GM21528 (cell line): Measurements from ENCODE around the gene DNAJC25.
"Not testable (repeated sequence)": the region's sequence is repeated elsewhere in the genome, so short reads cannot be mapped to it uniquely, and the experiment has no call there.

Source experiments
- ATAC-seq: cut with Tn5 transposase; IDR thresholded peaks from one replicate; pipeline ENCODE4 v1.9.1; 2021; ENCODE audit warnings: mild to moderate bottlenecking, moderate library complexity; ENCODE audit not compliant: unreplicated experiment, low FRiP score

The DNAJC25 gene

DNA sequence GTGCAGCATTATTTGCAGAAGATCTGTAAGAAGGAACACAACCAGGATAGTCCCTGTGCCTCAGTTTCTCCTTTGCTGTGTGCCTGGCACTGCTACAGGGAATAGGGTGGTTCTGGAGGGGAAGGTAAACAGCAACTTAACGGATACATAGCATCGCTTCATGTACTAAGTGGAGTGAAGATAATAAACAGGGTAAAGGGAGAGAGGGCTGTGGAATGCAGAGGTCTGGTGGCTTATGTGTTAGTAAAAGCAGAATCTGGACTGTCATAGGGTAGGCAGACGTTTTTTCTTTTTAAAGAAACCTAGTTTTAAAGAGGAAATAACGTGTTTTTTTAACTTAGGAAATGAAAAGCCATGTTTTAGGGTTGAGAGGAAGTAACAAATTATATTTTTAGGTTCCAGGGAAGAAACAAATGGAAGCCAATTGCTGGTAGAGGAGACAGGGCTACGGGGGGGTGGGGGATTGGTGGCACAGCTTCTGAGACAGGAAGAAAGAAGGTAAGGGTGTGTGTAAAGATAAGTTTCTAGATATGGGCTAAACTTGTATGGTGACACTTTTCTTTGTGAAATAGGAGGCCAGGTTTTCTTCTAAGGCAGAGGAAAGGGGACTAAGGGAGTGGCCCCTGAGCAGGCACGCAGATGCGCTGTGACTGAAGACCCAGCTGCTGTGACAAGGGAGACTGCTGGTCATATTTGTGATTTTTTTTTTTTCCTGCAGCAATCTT lies 31.6 kb downstream of the DNAJC25 start:
- no peak for ATAC-seq

DNA sequence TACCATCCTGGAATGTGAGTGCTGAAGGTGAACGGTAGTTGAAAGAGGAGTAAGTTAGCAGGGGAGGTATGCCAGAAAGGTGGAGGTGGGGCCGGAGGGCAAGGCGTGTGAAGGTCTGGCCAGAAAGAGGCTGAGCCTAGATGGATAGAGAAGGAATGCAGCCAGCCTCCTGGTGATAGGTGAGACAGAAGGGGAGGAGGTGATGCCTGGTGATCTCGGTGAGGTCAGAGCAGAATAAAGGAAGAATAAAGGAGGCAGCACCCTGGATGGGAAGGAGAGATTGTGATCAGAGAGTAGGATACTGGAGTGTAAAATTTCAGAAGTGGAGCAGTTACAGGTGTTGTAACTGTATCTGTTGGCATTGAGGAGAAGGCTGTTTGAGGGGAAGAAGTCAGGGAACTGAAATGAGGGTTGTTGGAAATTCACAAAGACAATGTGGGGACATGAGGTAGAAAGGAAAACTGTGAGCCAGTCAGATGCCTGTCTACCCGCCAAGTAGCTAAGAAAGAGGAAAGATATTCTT lies 32.2 kb downstream of the DNAJC25 start:
- no peak for ATAC-seq

DNA sequence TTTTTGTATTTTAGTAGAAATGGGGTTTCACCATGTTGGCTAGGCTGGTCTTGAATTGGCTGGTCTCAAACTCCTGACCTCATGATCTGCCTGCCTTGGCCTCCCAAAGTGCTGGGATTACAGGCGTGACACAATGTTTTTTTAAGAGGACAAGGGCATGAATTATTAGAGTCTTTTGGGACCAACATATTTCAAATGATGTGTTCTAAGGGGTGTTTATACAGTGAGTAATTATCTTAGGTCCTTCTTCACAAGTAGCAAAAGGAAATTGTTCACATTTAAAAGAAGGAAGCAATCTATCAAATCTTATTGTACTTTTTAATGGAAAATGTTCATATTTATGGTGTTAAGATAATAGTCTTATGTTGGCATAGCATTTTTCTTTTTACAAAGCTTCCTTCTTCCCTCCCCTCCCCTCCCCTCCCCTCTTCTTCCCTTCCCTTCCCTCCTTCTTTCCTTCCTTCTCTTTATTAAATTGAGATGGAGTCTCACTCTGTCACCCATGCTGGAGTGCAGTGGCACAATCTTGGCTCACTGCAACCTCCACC lies 37.0 kb downstream of the DNAJC25 start:
- ATAC-seq: no peak

DNA sequence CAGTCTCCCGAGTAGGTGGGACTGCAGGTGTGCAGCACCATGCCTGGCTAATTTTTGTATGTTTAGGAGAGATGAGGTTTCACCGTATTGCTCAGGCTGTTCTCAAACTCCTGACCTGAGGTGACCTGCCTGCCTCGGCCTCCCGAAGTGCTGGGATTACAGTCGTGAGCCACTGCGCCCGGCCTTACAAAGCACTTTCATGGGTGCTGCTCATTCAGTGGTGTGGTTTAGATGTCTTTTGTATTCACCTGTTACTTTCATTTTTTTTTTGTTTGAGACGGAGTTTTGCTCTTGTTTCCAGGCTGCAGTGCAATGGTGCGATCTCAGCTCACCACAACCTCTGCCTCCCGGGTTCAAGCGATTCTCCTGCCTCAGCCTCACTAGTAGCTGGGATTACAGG lies 37.5 kb downstream of the DNAJC25 start:
- not testable (repeated sequence) for ATAC-seq

DNA sequence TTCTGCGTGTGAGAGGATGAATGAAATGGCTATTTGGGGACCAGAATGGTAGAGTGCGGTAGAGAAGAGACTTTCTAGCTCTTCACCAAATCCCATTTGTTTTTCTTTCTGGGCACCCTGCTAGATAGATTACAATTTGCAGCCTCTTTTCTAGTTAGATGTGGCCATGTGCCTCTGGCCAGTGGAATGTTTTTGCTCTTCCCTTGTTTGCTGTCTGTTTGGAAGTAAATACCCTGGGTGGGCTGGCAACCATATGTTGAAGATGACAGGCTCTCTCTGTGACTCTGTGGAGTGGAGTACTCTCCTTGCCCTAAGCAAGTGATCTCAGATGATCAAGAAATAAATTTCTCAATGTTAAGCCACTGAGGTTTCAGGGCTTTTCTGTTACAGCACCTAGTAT lies 43.2 kb downstream of the DNAJC25 start:
- ATAC-seq: no peak

DNA sequence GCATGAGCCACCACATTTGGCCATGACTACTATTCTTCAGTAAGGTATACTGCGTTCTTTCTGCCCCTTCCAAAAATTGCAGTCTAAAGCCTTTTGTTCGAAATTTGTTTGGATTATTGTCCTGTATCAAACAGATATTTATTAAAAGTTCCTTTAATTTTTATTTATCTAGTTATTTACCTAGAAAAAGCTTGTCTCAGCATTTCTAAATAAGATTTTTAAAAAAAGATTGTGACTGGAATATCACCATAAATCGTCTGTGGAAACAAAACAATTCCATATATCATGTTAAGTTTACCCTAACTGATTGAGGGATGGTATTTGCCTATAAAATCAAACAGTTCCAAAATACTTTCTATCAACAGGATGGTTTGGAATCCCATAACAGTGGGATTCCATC lies 45.0 kb downstream of the DNAJC25 start:
- ATAC-seq: no peak

DNA sequence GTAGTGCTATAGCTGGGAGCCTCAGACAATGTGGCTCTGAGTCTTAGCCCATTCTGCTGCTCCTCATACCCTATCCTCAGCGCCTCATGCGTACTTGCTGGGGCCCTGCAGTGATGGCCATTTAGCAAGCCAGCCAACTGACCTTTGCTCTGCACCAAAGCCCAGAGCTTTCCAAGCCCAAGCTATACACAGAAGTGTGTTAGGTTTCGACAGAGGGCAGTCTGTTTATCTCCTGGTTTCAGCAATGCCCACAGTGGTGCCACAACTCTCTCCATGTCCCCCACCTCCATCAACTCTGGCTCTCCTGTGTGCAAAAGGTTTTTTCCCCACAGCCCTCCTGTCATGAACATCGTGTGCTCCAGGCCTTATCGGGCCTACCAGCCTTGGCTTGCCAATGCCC lies 47.2 kb downstream of the DNAJC25 start:
- ATAC-seq: no peak

DNA sequence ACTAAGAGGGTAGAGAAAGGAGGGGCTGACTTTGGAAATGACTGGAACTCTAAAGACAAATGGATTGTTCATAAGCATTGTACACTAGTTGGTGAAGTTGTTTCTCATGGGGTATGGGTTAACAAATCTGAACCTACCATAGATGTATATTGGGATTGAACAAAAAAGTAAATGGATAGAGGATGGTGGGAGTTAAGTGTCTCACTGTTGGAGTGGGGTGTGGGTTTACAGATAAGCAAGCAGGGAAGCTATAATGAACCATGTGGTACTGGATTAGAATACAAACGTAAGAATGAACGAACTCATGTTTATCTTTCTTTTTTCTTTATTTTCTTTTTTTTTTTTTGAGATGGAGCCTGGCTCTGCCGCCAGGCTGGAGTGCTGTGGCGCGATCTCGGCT lies 48.1 kb downstream of the DNAJC25 start:
- no peak for ATAC-seq

DNA sequence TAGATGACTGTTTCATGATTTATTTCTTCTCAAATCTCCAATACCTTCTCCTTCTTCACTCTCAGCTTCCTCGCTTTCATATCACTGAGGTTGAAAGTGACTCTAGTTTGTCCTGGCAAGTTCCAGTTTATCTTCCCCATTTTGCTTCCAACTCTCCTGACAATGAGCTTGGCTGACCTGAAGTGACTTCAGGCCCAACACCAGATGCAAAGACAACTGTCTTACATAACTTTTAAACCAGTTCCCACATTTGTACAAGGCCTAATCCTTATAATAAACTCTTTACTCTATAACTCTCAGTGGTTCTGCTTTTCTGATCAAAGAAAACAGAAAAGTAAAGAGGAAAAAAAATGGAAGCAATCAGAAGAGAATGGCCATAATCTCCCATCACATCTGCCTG lies 52.3 kb downstream of the DNAJC25 start:
- ATAC-seq: no peak

DNA sequence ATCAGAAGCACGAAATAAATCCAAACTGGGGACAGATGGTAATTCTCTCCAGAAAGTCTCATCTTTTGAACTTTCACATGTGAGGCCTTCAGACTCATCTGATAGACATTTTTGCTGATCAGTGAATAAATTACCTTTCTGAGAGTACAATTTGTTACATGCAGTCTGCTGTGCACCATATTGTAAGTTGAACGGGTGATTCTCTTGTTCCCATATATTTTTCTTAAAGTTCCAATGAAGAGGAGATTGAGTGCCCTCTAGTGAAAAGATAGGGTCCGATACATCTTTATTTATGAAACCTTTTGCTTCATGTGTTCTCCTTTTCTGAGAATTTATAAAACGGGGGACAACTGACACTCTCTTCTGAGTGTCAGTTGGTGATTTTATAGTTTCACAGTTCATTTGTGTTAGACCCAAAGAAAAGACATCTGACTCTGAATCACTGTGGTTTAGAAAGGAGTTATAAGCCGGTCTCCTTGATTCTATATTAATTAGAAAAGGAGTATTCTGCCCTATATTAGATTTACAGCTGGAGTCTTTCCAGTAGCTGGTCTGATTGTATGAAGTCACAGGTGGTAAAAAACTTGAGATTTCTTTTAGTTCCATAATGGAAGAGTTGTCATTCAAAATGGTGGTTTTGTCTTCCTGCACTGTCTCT lies 60.7 kb downstream of the DNAJC25 start:
- ATAC-seq: no peak

DNA sequence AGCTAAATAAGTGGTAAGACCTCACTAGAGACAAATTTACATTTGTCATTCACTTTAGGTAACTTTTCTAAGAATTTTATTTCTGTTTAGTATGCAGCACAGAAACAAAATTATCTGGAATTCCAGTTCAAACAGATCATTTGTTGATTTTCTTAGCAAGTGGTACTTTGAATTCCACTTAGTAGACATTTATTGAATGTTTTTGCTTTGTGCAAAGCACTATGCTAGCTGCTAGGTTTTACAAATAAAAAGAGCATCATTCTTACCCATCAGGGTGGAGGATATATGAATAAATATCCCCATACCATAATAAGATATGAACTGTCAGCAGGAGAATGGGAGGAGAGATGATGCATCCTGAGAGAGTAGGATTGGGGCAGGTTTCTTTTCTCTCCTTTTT lies 65.7 kb downstream of the DNAJC25 start:
- ATAC-seq: no peak

DNA sequence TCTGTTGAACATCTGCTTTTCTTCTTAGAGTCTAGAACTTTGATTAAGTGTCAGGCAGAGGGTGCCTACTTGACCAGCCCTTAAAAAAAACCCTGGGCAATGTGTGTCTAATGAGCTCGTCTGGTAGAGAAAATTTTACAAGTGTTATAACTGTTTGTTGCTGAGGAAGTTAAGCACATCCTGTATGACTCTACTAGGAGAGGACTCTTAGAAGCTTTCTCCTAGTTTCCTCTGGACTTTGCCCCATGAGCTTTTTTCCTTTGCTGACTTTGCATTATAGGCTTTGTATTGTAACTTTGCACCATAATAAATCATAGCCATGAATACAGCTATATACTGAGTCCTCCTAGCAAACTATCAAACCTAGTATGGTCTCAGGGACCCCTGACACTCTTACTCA lies 69.6 kb downstream of the DNAJC25 start:
- ATAC-seq: no peak
